Measurements from ENCODE around the gene SLC6A3.
"Not testable (repeated sequence)": the region's sequence is repeated elsewhere in the genome, so short reads cannot be mapped to it uniquely, and the experiment has no call there.

Gene SLC6A3

DNA sequence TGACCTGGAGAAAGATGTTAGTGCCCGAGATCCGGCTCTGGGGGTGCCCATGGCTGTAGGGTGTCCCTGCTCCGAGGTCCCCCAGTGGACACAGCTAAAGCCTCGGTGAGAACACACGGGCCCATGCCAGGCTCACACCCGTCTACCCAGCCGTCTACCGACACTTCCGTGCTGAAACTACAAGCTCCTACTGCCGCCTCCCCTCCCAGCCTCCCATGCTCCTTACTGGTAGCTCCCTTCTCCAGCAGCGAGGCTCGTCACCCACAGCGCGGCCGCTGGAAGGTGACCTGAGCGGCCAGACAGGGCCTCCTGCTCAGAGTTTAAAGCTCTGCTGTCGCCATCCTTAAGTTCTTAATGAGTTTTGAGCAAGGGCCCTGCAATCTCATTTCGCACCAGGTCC, 67.1 kb downstream of the SLC6A3 start:
- Histone ChIP-seq H3K27me3 (ENCODE audit: control insufficient read depth in 1 of 2, insufficient read depth in 2 of 2, low read length in 2 of 2) (peaks cover 12 to 28% of the 10 kb centered on the region in 2 donors), H3K9ac (ENCODE audit: low read length) (no peak overlapping the region), H3K27ac (ENCODE audit: low read depth, low read length) (no peak overlapping the region), H3K4me3 (ENCODE audit: low read depth in 1 of 2, low read length in 2 of 2) (no peak overlapping the region), H3K36me3 (ENCODE audit: insufficient read depth, low read length) (no peaks in the 10 kb centered on the region), H3K9me3 (ENCODE audit: low read length) (no peaks in the 10 kb centered on the region), H3K4me1 (ENCODE audit: insufficient read depth, low read length) (no peaks in the 10 kb centered on the region)

GRCh38 chr5:1376981-1377380, 68.3 kb downstream of the SLC6A3 start:
- H3K4me3 ChIP-seq (ENCODE audit: low read depth in 1 of 2, low read length in 2 of 2), result no peak overlapping the region
- H3K4me1 ChIP-seq (ENCODE audit: insufficient read depth, low read length), result no peaks in the 10 kb centered on the region
- H3K27ac ChIP-seq (ENCODE audit: low read depth, low read length), result no peak overlapping the region
- no peak overlapping the region for H3K9ac ChIP-seq (ENCODE audit: low read length)
- H3K9me3 ChIP-seq (ENCODE audit: low read length), result no peaks in the 10 kb centered on the region
- no peaks in the 10 kb centered on the region for H3K36me3 ChIP-seq (ENCODE audit: insufficient read depth, low read length)
- H3K27me3 ChIP-seq (ENCODE audit: control insufficient read depth in 1 of 2, insufficient read depth in 2 of 2, low read length in 2 of 2), result peaks cover 12 to 28% of the 10 kb centered on the region in 2 donors

GRCh38 chr5:1375871-1376810, 69.1 kb downstream of the SLC6A3 start:
- no peak overlapping the region for H3K4me3 ChIP-seq (ENCODE audit: low read depth in 1 of 2, low read length in 2 of 2)
- H3K36me3 ChIP-seq (ENCODE audit: insufficient read depth, low read length), result no peaks in the 10 kb centered on the region
- H3K4me1 ChIP-seq (ENCODE audit: insufficient read depth, low read length), result no peaks in the 10 kb centered on the region
- H3K9ac ChIP-seq (ENCODE audit: low read length), result no peak overlapping the region
- no peak overlapping the region for H3K27ac ChIP-seq (ENCODE audit: low read depth, low read length)
- no peaks in the 10 kb centered on the region for H3K9me3 ChIP-seq (ENCODE audit: low read length)
- peaks cover 6 to 23% of the 10 kb centered on the region in 2 donors for H3K27me3 ChIP-seq (ENCODE audit: control insufficient read depth in 1 of 2, insufficient read depth in 2 of 2, low read length in 2 of 2)

DNA sequence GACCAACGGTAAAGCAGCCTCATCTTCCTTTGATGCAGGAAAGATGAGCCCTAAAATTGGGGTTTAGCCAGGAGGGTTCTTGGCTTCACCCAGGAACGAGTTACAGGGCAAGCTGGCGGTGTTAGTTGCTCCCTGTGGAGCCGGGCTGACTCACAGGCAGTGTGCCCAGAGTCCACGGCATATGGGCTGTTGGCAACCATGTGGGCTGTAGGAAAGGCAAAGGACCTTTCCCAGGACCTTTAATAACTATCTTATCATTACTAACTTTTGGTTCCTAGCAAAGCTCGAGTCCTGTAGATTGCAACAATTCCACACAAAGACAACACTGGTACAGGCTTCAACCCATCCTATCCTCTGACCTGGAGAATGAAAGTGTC, 70.6 kb downstream of the SLC6A3 start:
- no peak overlapping the region for H3K27ac ChIP-seq (ENCODE audit: low read depth, low read length)
- peaks cover 0 to 12% of the 10 kb centered on the region in 2 donors for H3K27me3 ChIP-seq (ENCODE audit: control insufficient read depth in 1 of 2, insufficient read depth in 2 of 2, low read length in 2 of 2)
- H3K9me3 ChIP-seq (ENCODE audit: low read length), result no peaks in the 10 kb centered on the region

GRCh38 chr5:1374030-1374678, 71.1 kb downstream of the SLC6A3 start:
- peaks cover 0 to 7% of the 10 kb centered on the region in 2 donors for H3K27me3 ChIP-seq (ENCODE audit: control insufficient read depth in 1 of 2, insufficient read depth in 2 of 2, low read length in 2 of 2)
- H3K4me1 ChIP-seq (ENCODE audit: insufficient read depth, low read length), result no peaks in the 10 kb centered on the region
- no peak overlapping the region for H3K9ac ChIP-seq (ENCODE audit: low read length)
- no peak overlapping the region for H3K4me3 ChIP-seq (ENCODE audit: low read depth in 1 of 2, low read length in 2 of 2)
- H3K27ac ChIP-seq (ENCODE audit: low read depth, low read length), result no peak overlapping the region
- no peaks in the 10 kb centered on the region for H3K9me3 ChIP-seq (ENCODE audit: low read length)
- no peaks in the 10 kb centered on the region for H3K36me3 ChIP-seq (ENCODE audit: insufficient read depth, low read length)

More for the DNA sequence above, 70.6 kb downstream of the SLC6A3 start:
- no peaks in the 10 kb centered on the region for H3K4me1 ChIP-seq (ENCODE audit: insufficient read depth, low read length)
- no peak overlapping the region for H3K9ac ChIP-seq (ENCODE audit: low read length)
- H3K4me3 ChIP-seq (ENCODE audit: low read depth in 1 of 2, low read length in 2 of 2), result no peak overlapping the region
- no peaks in the 10 kb centered on the region for H3K36me3 ChIP-seq (ENCODE audit: insufficient read depth, low read length)

- not testable (repeated sequence) for H3K27me3 ChIP-seq (ENCODE audit: control insufficient read depth in 1 of 2, insufficient read depth in 2 of 2, low read length in 2 of 2); H3K27ac ChIP-seq (ENCODE audit: low read depth, low read length); H3K9ac ChIP-seq (ENCODE audit: low read length); H3K9me3 ChIP-seq (ENCODE audit: low read length); H3K4me1 ChIP-seq (ENCODE audit: insufficient read depth, low read length); H3K4me3 ChIP-seq (ENCODE audit: low read depth in 1 of 2, low read length in 2 of 2); H3K36me3 ChIP-seq (ENCODE audit: insufficient read depth, low read length)
Observed at GRCh38 chr5:1371972-1372342, 73.3 kb downstream of the SLC6A3 start.

DNA sequence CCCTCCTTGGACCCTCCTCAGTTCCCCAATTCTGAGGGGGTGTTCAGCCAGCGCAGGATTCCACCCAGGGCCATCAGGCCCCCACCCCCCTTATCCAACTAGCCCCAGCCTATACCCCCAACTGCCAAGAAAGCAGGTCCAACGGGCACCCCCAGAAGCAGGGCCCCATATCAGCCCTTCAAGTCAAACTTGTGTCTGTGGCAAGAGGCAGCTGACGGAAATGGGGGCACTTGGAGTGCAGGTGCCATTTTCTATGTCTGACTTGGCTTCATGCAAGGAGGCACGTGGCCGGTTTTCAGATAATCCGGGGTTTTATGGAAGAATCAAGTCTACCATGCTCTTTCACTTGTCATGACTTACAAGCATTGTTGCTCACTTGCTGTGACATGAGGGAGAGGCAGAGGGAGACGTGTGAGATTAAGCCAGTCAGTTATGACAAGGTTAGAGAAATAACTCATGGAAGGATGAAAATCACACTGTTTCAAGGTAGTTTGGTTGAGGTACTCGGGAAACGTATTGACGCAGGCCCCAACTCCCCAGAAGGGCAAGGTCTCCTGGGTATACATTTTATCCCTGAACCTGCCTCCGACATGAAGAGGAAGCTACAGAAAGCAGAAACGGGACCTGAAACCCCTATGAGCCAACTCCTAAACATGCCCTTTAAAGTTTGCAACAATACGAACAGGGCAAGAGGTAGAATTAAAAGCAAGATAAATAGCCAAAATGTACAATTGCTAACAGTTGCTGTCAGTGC, 73.8 kb downstream of the SLC6A3 start:
- H3K9ac ChIP-seq (ENCODE audit: low read length), result no peak overlapping the region
- H3K27ac ChIP-seq (ENCODE audit: low read depth, low read length), result no peak overlapping the region

DNA sequence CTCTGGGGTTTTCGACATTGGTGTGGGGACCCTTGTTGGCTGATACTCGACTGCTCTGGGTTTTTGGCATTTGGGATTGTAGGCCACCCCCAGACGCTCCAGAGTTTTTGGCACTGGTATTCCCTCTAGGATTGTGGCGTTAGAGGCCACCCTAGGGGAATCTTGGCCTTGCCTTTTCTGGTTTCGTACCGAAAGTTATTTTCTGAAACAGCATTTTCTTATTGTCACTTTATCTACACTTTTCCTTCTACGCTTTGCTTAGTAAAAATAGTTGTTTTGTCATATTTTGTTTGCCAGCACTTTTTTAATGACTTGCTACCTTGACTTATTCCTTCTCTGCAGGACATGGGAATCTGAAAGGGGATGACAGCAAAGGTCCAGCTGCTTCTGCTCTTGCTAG, 75.2 kb downstream of the SLC6A3 start:
- H3K4me1 ChIP-seq (ENCODE audit: insufficient read depth, low read length), result no peaks in the 10 kb centered on the region
- H3K36me3 ChIP-seq (ENCODE audit: insufficient read depth, low read length), result no peaks in the 10 kb centered on the region
- H3K27me3 ChIP-seq (ENCODE audit: control insufficient read depth in 1 of 2, insufficient read depth in 2 of 2, low read length in 2 of 2), result no peaks in the 10 kb centered on the region

More for the DNA sequence above, 73.8 kb downstream of the SLC6A3 start:
- no peak overlapping the region for H3K4me3 ChIP-seq (ENCODE audit: low read depth in 1 of 2, low read length in 2 of 2)
- H3K4me1 ChIP-seq (ENCODE audit: insufficient read depth, low read length), result no peaks in the 10 kb centered on the region
- H3K36me3 ChIP-seq (ENCODE audit: insufficient read depth, low read length), result no peaks in the 10 kb centered on the region
- no peaks in the 10 kb centered on the region for H3K27me3 ChIP-seq (ENCODE audit: control insufficient read depth in 1 of 2, insufficient read depth in 2 of 2, low read length in 2 of 2)
- no peaks in the 10 kb centered on the region for H3K9me3 ChIP-seq (ENCODE audit: low read length)

GRCh38 chr5:1368756-1369155, 76.5 kb downstream of the SLC6A3 start:
- H3K27ac ChIP-seq (ENCODE audit: low read depth, low read length), result no peak overlapping the region
- H3K4me1 ChIP-seq (ENCODE audit: insufficient read depth, low read length), result no peaks in the 10 kb centered on the region
- H3K4me3 ChIP-seq (ENCODE audit: low read depth in 1 of 2, low read length in 2 of 2), result no peak overlapping the region
- H3K27me3 ChIP-seq (ENCODE audit: control insufficient read depth in 1 of 2, insufficient read depth in 2 of 2, low read length in 2 of 2), result peaks cover 0 to 3% of the 10 kb centered on the region in 2 donors
- H3K36me3 ChIP-seq (ENCODE audit: insufficient read depth, low read length), result no peaks in the 10 kb centered on the region
- no peaks in the 10 kb centered on the region for H3K9me3 ChIP-seq (ENCODE audit: low read length)
- H3K9ac ChIP-seq (ENCODE audit: low read length), result no peak overlapping the region

More for the DNA sequence above, 75.2 kb downstream of the SLC6A3 start:
- no peak overlapping the region for H3K4me3 ChIP-seq (ENCODE audit: low read depth in 1 of 2, low read length in 2 of 2)
- H3K27ac ChIP-seq (ENCODE audit: low read depth, low read length), result no peak overlapping the region
- H3K9ac ChIP-seq (ENCODE audit: low read length), result no peak overlapping the region
- no peaks in the 10 kb centered on the region for H3K9me3 ChIP-seq (ENCODE audit: low read length)

DNA sequence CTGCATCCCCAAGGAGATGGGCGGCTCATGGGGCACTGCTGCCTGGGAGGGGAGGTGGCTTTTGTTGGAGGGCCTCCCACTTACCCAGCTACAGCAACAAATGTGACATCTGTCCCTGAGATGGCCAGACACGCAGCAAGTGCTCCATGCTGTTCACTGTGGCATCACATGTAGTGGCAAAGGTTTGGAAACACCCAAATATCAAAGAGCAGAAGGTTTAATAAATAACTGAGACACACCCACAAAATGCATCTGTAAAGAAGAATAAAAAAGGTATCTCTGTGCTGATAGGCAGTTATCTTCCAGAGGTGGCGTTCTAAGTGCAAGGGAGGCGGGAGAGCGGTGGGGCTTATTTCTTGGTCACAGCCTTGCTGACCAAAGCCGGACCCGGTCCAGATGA, 77.0 kb downstream of the SLC6A3 start:
- Histone ChIP-seq H3K4me3 (ENCODE audit: low read depth in 1 of 2, low read length in 2 of 2) (no peak overlapping the region), H3K4me1 (ENCODE audit: insufficient read depth, low read length) (no peaks in the 10 kb centered on the region), H3K36me3 (ENCODE audit: insufficient read depth, low read length) (no peaks in the 10 kb centered on the region), H3K9ac (ENCODE audit: low read length) (no peak overlapping the region), H3K27ac (ENCODE audit: low read depth, low read length) (no peak overlapping the region), H3K9me3 (ENCODE audit: low read length) (no peaks in the 10 kb centered on the region), H3K27me3 (ENCODE audit: control insufficient read depth in 1 of 2, insufficient read depth in 2 of 2, low read length in 2 of 2) (peaks cover 0 to 8% of the 10 kb centered on the region in 2 donors)

DNA sequence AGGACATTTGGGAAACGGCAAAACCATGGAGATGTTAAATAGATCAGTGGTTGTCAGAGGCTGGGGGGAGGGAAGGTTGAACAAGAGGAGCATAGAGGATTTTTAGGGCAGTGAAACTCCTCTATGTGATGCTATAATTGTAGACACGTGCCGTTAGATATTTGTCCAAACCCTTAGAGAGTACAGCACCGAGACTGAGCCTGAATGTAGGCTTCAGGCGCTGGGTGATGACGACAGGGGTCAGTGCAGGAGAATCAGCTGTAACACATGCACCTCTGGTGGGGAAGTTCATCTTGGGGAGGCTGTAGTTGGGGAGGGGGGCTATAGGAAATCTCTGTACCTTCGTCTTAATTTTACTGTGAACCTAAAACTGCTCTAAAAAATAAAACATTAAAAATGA, 78.1 kb downstream of the SLC6A3 start:
- H3K4me1 ChIP-seq (ENCODE audit: insufficient read depth, low read length), result no peaks in the 10 kb centered on the region
- no peaks in the 10 kb centered on the region for H3K36me3 ChIP-seq (ENCODE audit: insufficient read depth, low read length)
- H3K9me3 ChIP-seq (ENCODE audit: low read length), result no peaks in the 10 kb centered on the region
- no peak overlapping the region for H3K4me3 ChIP-seq (ENCODE audit: low read depth in 1 of 2, low read length in 2 of 2)
- H3K9ac ChIP-seq (ENCODE audit: low read length), result no peak overlapping the region
- H3K27me3 ChIP-seq (ENCODE audit: control insufficient read depth in 1 of 2, insufficient read depth in 2 of 2, low read length in 2 of 2), result peaks cover 0 to 9% of the 10 kb centered on the region in 2 donors
- H3K27ac ChIP-seq (ENCODE audit: low read depth, low read length), result no peak overlapping the region
